MV-4-11 (cell line): ENCODE measurements around the gene IZUMO1.
A peak's percentile ranks its signal among the peaks of the same experiment; 100 is the strongest.

ENCODE experiments used
- DNase-seq: peaks from one replicate; lab custom pipeline; 2025; lab: John Stamatoyannopoulos, UW

The IZUMO1 gene

DNA sequence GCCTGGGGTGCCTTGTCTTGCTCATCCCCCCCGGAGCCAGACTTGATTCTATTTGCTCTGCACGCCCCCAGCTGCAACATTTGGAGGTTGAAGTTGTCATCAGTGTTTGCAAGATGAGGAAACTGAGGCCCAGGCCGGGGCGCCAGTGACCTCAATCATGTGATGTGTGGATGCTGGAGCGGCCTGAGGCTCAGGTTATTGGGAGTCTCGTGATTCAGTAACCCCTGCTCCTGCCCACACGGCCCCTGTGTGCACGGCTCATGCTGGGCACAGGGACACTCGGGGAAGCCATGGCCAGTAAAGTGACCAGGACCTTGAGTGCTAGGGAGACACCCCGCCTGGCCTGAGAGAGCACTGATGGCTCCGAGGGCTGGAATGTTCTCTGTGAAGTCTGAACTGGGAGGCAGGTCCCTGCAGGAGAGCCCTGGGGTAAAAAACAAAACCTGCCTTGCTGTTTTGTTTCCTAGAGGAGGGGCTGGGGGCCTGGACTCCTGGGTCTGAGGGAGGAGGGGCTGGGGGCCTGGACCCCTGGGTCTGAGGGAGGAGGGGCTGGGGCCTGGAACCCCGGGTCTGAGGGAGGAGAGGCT is 10.5 kb upstream of the IZUMO1 start:
- no peak for DNase-seq

DNA sequence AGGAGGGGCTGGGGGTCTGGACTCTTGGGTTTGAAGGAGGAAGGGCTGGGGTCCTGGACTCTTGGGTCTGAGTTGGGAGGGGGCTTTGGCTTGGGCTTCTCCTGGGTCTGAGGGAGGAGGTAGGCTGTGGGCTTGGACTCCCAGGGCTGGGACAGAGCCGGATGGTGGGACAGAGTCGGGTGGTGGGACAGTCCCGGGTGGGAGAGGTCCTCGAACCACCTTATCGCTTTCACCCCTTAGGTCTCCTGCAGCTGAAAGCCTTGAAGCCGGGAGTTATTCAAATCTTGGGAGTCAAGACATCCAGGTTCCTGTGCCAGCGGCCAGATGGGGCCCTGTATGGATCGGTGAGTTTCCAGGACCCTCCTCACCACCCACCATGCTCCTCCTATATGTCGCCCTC is 10.0 kb upstream of the IZUMO1 start:
- no peak for DNase-seq

DNA sequence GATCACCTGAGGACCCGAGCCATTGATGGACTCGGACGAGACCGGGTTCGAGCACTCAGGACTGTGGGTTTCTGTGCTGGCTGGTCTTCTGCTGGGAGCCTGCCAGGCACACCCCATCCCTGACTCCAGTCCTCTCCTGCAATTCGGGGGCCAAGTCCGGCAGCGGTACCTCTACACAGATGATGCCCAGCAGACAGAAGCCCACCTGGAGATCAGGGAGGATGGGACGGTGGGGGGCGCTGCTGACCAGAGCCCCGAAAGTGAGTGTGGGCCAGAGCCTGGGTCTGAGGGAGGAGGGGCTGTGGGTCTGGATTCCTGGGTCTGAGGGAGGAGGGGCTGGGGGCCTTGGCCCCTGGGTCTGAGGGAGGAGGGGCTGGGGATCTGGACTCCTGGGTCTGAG is 9.5 kb upstream of the IZUMO1 start:
- DNase-seq, result no peak

DNA sequence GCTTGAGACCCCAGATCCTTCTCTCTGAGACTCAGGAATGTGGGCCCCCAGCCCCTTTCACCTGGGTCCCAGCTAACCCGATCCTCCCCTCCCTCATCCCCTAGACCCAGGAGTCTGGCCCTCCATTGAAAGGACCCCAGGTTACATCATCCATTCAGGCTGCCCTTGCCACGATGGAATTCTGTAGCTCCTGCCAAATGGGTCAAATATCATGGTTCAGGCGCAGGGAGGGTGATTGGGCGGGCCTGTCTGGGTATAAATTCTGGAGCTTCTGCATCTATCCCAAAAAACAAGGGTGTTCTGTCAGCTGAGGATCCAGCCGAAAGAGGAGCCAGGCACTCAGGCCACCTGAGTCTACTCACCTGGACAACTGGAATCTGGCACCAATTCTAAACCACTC is 9.1 kb upstream of the IZUMO1 start:
- DNase-seq, result no peak

DNA sequence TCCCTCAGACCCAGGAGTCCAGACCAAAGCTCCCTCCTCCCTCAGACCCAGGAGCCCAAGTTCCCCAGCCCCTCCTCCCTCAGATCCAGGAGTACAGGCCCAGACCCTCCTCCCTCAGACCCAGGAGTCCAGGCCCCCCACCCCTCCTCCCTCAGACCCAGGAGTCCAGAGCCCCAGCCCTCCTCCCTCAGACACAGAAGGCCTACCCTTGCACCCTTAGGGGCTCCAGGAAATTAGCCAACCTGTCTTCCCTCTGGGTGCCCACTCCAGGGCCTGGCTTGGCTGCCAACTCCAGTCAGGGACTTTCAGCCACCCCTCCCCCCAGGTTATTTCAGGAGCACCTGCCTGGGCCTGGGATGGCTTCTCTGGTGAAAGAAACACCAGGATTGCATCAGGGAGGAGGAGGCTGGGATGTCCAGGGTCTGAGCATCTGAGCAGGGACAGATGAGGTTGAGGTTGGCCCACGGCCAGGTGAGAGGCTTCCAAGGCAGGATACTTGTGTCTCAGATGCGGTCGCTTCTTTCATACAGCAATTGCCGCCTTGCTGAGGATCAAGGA is 8.5 kb upstream of the IZUMO1 start, which contains the start of gene FGF21:
Gene FGF21 (plus strand): TSS at position 441 of the 558 bp plus-strand sequence. CDS start 713 bp downstream, outside the sequence.
- DNase-seq, result no peak

DNA sequence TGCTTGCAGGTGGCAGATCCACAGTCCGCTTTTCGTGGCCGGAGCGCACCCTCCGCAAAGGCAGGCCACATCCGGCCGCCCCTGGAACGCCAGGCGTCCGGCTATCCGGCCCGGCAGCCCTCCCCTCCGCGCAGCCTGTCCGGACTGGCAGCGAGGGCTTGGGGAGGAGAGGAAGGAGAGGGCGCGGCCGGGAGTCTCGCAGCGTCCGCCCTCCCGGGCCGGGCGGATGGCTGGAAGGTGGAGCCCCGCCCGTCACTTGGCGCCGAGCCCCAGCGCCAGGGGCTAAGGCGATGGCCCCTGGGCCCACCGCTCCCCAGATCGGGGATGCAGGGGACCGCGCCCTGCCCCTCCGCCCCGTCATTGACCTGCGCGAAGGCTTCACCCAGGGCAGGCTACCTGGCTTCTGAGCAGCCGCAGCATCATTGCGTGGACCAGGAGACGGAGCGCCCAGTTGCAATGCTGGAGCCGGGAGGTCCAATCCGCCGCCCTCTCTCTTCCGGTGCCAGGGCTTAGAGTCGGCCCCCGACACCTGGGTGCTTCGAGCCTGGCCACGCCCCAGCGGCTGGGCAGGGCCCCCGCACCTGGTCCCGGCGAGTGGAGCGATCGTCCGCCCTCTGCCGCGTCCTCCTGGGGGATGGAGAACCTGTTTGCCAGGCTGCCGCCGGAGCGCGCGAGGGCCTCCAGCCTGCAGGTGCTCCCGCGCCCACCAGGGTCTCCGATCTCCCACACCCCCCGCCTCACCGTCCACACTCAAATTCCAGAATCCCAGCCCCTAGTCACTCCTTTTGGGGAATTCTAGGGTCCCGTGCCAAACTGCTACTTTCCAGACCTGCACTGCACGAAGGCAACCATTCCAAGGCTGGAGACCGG is 6.0 kb upstream of the IZUMO1 start, which contains the start of gene FUT1:
Gene FUT1 (minus strand): TSS at position 146 of the 870 bp plus-strand sequence. CDS start 1,360 bp downstream, outside the sequence.
- DNase-seq, result no peak

DNA sequence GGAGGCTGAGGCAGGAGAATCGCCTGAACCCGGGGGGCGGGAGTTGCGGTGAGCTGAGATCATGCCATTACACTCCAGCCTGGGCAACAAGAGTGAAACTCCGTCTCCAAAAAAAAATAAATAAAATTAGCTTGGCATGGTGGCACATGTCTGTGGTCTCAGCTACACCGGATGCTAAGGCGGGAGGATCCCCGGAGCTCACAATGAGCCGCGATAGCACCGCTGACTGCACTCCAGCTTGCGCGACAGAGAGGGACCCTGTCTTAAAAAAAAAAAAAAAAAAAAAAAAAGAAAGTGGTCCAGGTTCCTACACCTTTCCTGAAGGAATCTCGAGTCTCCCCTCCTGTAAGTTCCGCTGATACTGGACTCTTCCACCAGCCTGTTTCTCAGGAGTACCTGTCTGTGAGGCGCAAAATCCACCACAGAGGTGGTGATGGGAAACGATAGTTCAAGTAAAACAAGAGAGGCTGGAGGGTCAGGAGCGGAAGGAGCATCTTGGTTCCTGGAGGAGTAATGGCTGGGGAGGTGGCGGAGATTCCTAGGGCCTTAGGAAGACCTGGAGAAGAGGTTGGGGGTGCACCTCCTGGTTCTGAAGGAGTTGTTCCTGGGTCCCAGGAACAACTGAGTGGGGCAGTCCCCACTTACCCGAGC is 5.3 kb upstream of the IZUMO1 start:
- peak; percentile 37 for DNase-seq

DNA sequence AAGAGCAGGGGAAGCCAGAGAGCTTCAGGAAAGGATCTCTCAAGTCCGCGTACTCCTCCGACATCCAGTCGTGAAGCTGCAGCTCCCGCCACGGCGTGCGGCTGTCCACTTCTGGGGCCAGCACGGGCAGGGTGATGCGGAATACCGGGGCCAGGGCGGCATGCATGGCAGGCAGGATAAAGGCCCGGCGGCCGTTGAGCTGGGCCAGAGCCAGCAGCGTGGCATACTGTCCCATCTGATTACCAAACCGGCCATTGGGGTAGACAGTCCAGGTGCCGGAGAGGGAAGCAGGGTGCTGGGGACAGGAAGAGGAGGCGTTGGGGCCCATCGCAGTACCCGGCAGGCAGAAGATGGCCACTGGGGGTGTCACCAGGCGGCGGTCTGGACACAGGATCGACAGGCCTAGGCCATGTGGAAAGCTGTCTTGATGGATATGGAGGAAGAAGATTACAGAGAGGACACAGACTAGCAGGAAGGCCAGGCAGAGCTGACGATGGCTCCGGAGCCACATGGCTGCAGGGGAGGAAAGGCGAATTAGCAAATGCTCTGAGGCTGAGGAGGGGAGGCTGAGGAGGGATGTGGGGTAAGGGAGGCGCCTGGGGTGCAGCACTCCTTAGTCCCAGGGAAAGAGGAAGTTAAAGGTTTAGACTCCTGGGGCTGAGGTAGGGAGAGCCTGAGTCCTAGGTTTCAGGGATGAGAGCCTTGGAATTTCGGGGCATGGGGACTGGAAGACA is 4.2 kb upstream of the IZUMO1 start:
- peak; percentile 26 for DNase-seq

DNA sequence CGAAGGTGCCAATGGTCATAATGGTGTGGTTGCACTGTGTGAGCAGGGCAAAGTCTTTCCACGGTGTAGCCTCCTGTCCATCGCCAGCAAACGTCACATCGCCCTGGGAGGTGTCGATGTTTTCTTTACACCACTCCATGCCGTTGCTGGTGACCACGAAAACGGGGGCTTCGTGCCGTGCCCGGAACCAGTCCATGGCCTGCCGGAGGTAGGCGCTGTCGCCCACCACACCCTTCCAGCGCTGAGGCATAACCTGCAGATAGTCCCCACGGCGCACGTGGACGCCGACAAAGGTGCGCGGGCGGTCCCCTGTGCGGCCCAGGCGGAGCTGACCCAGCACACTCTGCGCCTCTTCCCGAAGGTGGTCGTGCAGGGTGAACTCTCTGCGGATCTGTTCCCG is 3.6 kb upstream of the IZUMO1 start:
- no peak for DNase-seq

DNA sequence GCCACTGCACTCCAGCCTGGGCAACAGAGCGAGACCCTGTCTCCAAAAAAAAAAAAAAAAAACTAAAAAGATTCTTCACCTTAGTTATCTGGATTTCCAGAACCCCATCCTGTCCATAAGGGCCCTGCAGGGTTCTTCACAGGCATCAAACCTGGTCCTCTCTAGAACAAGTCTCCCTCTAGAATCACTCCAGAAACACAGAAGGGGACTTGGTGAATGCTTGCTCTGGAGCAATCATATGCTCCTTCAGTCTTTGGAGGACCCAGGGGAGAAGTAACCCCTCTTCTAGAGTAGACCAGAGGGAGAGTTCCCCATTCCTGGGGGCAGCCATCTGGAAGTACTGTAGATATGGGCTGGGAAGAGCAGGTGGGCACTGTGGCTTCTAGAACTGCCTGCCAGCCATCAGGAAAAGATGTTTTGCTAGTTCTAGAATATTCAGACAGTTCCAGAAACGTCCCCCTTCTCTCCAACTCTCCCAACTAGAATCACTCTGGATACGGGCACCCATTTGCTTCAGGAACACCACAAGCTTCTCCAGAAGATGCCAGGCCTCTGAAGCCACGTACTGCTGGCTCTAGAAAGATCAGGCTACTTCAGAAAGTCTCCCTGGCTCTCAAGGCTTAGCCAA is 3.0 kb upstream of the IZUMO1 start:
- DNase-seq, result no peak

DNA sequence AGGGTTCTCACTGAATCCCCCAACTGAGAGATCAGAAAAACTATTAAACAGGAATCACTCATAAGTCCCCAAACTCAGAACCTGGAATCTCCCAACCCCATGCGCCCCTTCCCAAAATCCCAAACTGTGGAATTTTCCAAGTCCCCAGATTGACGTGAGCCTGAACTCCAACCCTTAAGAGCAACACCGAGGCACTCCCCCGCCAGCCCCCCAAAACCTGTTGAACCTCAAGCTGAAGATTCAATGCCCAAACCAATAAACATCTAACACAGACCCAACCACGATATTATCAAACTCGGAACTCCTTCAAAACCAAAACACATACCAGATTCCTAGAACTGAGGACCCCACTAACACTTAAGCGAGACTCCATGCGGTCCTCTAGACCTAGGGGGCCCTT is 599 bp downstream of the IZUMO1 start:
- DNase-seq, result no peak

DNA sequence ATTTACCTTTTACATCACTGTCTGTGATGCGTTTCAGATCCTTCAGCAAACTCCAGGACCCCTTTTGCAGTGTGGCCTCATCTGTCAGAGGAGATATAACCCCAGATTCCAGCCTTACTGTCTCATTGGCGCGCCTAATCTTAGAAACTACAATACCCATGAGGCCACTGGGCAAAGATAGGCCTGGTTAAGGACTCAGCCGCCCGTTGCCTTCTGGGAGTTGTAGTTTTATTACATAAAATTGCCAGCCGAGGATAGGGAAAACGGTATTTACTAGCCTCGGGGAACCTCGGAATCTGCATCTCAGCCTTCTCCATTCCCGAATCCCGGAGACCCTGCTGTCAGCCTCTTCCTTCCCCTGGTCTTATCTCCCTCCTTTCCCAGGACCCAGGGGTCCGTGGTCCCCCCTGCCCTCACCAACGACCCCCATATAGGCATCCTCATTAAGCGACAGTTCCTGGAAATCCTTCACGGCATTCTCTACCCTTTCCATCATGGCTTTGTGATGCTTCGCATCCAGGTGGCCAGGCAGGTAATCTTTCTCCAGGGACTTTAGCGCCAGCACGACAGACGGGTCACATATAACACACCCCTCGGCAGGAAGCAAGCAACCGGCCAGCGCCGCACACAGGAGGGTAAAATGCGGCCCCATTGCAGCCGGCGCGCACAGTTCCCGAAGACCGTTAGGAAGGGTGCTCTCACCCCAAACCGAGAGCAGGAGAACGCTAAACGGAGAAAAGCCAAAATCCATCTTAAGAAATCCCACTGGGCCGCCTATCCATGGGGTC is 1.3 kb downstream of the IZUMO1 start:
- peak; percentile 73 for DNase-seq

DNA sequence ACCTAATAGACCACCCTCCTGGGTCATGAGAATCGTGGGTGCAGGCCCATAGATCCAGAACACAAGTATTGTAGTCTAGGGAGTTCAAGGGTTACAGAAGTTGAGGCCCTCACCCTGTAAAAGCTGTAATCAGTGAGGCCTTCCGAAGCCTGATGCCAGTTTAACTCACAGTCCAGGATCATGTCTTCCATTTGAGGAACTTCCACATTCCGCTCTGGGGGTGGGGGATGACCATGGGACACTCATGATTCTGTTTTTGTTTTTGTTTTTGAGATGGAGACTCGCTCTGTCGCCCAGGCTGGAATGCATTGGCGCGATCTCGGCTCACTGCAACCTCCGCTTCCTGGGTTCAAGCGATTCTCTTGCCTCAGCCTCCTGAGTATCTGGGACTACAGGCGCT is 4.6 kb downstream of the IZUMO1 start:
- no peak for DNase-seq

DNA sequence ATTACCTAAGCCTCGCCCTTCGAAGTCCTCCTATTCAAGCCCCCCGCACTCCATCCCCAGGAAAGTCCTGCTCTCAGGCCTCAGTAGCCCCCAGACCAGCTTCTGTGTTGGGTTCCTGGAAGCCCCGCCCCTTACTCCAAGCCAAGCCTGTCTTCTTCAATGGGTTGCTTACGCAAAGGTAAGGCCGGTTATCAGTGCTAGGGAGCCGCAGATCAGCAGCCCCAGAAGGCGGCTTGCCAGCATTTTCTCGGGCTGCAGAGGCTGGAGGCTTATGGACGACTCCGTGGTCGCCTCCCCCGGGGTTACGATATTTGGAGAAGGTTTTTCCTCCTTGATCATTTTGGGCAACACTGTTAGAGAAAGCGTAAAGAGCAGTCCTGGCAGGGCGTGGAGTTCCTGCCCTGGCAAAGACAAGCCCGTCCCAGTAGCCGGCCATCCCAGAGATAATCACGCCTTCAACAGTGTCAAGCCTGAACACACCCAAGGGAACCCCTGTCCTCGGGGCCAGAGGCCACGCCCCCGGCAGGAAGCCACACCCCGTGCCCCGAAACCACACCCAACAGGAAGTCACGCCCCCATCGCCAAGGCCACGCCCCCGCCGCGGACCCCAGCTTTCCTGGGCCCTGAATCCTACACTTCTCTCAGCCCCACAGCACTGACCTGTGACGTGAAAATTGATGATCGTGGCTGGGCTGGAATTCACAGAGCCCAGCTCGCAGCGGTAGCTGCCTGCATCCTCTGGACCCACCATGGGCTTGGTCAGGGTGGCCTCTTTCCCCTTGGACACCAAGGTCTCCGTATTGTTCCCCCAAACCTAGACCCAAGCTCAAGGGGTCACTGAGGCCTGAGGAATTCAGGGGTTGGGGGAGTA is 5.3 kb downstream of the IZUMO1 start:
- DNase-seq, result no peak

DNA sequence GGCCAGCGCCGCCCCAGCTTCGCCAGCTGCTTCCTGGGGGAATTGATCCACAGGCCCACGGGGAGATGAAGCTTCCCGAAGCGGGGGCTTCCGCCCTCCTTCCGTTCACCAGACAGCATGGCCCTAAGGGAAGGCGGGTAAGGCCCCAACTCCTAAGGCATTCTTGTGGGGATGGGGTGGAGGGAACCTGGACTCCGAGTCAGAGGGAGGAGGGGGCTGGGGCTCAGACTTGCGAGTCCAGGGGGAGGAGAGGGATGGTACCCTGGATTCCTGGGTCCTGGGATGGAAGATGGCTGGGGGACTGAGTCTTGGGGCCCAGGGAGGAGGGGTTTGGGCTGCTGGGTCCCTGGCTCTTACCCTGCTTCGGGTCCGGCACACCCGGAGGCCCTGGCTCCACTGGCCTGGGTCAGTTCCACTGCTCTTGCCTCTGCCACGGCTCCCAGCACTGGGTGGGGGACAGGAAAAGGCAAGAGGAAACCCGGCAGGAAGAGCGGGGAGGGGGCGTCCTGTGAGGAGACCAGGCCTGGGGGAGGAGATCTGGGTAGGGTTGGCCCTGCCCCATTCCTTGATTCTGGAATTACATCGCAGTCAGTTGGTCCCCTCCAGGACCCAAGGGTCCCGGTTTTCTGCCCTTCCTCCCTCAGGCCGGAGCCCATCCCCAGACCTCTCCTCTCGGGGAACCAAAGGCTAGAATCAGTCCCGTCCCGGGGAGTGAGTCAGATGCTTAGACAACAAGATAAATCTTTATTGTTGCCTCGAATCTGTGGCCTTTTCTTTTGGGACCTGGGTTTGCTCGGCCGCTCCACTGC is 6.3 kb downstream of the IZUMO1 start, which contains the start of gene RASIP1:
Gene RASIP1 (minus strand): TSS at position 447 of the 809 bp plus-strand sequence. CDS start 328 bp downstream, at position 119.
- no peak for DNase-seq

DNA sequence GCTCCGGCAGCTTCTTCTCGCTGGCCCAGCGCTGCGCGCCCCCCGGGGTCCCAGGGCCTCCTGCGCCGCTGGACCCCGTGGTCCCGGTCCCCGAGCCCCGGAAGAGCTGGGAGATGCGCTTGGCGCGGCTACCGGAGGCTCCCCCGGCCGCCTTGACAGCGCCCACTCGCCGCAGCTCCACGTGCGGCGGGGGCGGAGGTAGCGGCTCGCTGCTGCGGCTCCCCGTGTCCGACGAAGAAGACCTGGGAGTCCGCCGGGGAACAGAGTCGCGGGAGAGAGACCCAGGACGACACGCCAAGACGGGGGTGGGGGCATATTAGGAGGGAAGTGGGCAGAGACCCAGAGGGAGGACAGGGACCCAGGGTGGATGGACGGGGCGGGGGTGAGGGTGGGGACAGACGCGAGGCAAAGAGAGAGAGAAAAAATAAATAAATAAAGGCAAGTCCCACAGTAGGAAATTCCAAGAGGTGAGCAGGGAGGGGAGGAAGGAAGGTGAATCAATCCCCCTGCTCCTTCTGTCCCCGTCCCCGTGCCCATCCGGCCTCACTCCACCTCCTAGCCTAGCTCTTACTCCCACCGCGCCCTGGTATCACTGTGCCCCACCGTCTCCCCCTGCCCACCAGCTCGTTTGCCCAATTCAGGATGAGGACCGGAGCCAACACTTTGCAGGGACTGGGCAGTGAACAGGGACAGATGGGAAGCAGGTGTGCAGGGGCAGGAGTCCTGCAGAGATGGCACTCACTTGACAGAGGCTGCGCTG is 7.1 kb downstream of the IZUMO1 start:
- no peak for DNase-seq

DNA sequence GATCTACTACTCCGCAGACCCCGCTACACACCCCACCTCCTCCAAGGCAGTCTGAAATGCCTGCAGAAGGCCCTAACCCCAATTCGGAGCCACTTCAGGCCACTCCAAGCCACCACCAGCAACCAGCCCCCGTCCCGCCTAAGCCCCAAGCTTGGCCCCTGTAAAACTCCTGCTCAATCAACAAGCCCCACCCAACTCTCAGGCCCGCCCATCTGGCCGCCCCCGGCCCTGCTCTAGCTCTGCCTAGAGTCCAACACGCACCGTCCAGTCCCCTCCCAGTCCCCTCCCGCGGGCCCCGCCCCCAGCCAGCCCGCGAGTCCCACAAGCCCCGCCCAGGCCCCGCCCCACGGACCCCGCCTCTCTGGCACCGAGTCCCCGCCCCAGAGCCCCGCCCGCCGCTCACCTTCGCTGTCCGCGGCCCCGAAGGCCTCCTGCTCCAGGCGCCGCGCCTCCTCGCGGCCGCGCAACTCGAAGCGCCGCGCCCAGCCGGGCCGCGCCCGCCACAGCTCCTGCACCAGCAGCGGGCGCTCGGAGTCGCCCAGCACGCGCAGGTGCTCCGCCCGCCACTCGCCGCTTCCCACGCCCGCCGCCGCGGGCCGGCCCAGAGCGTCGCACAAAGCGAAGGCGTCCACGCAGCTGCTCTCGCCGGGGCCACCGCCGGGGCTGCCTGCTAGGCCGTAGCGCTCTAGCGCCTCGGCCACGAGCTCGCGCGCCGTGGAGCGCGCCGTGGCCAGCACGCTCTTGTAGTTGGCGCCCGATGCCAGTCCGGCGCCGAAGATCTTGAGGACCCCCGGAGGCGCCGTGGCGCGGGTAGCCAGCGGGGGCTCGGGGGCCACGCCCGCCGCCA is 7.9 kb downstream of the IZUMO1 start:
- peak; percentile 87 for DNase-seq
